HEK293T (cell line): ENCODE results near the gene TSPAN7.

Experiments
- HDGF ChIP-seq: fragments of 450-650 bp; IDR thresholded peaks from 2 replicates; pipeline ENCODE4 v1.6.1; 2017; ENCODE audit warnings: antibody characterized with exemption, borderline replicate concordance
- TARDBP ChIP-seq: fragments of 450-650 bp; IDR thresholded peaks from 2 replicates; pipeline ENCODE4 v1.6.1; 2016

DNA sequence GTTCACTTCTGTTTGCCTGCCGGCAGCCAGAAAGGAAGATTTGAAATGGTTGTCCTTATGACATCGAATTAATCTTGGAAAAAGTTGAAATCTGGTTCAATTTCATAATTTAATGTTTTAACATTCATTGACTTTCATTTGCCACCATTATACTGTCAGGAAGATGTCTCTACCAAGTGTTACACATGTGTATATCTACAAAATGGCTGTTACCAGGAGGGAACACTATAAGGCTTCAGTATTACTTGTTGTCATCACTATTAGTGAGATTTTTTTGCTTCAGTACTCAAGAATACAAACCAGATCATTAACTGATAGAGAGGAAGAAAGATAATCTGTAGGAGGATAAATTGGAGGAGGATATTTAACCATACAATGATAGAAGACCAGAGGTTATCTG, 71.2 kb downstream of the TSPAN7 start:
- no peak for TF ChIP-seq HDGF
- TF ChIP-seq TARDBP: no peak
